Caco-2 (cell line): Measurements from ENCODE around the gene GSTO1. TPM values are rescaled to one million over a fixed set of nuclear protein-coding genes. Genes with fewer than 3 reads are reported as not detected.

Experiments
- BruUV-seq: library from RNA; stranded (reverse); fragments of 400-500 nt; replicated peaks from 2 replicates; lab custom pipeline; 2021; lab: Mats Ljungman, UMichigan
- CTCF ChIA-PET: fragments of 300-600 bp; sonication (Branson Sonifier 250); formaldehyde crosslinking; loops from one replicate; lab custom pipeline; 2022; ENCODE audit warnings: antibody characterized with exemption; lab: Charles Lee
- POLR2A ChIA-PET: fragments of 300-600 bp; sonication (Branson Sonifier 250); formaldehyde crosslinking; loops from one replicate; lab custom pipeline; 2022; ENCODE audit warnings: antibody characterized with exemption; lab: Charles Lee
- DNase-seq, 2 experiments: peaks; one replicate each; pipeline versions ENCODE4 v3.0.0 to v3.0.0-alpha.2; 2020 to 2022
- H3K27me3 ChIP-seq: replicated peaks from 2 replicates; pipeline ENCODE4 v1.6.0; 2011; ENCODE audit warnings: low read length; ENCODE audit not compliant: control insufficient read depth, insufficient read depth
- H3K36me3 ChIP-seq: 2 replicates; pipeline ENCODE4 v1.5.1; 2011; ENCODE audit warnings: low read length; ENCODE audit not compliant: control insufficient read depth, insufficient read depth
- H3K4me1 ChIP-seq: fragments of 250-450 bp; sonication (Bioruptor Pico); 2 replicates; pipeline ENCODE4 v1.5.1; 2020; ENCODE audit warnings: mild to moderate bottlenecking
- H3K4me3 ChIP-seq: 2 replicates; pipeline ENCODE4 v1.5.1; 2011; ENCODE audit warnings: low read depth, mild to moderate bottlenecking, control low read depth, low read length
- H3K9me3 ChIP-seq: fragments of 250-450 bp; sonication (Bioruptor Pico); 2 replicates; pipeline ENCODE4 v1.5.1; 2020; ENCODE audit warnings: mild to moderate bottlenecking, moderate library complexity
- H3K27ac Mint-ChIP-seq: one replicate; pipeline ENCODE4 v1.8.0; 2022; ENCODE audit warnings: mixed read lengths; ENCODE audit not compliant: unreplicated experiment
- H3K27me3 Mint-ChIP-seq: one replicate; pipeline ENCODE4 v1.8.0; 2022; ENCODE audit warnings: mixed read lengths; ENCODE audit not compliant: insufficient read depth, unreplicated experiment
- H3K36me3 Mint-ChIP-seq: one replicate; pipeline ENCODE4 v1.8.0; 2022; ENCODE audit warnings: mild to moderate bottlenecking, mixed read lengths; ENCODE audit not compliant: insufficient read depth, unreplicated experiment
- H3K4me1 Mint-ChIP-seq: one replicate; pipeline ENCODE4 v1.8.0; 2022; ENCODE audit warnings: low read depth, mixed read lengths; ENCODE audit not compliant: unreplicated experiment
- H3K4me3 Mint-ChIP-seq: one replicate; pipeline ENCODE4 v1.8.0; 2022; ENCODE audit warnings: mild to moderate bottlenecking, moderate library complexity, mixed read lengths; ENCODE audit not compliant: unreplicated experiment
- H3K9me3 Mint-ChIP-seq: one replicate; pipeline ENCODE4 v1.8.0; 2022; ENCODE audit warnings: mixed read lengths; ENCODE audit not compliant: unreplicated experiment
- CTCF ChIP-seq, 2 experiments: fragments of 200-600 bp in 1 of 2; IDR thresholded peaks; 1 replicate in 1 of 2; 2 replicates in 1 of 2; pipeline versions ENCODE4 v1.5.1 to v1.8.0; 2011 to 2022; ENCODE audit warnings: antibody characterized with exemption in 1 of 2, control low read depth in 1 of 2, inconsistent platforms in 1 of 2, low read depth in 1 of 2, low read length in 1 of 2, mild to moderate bottlenecking in 1 of 2, moderate library complexity in 1 of 2; ENCODE audit not compliant: insufficient read depth in 1 of 2, severe bottlenecking in 1 of 2, unreplicated experiment in 1 of 2
- intact Hi-C: fragments of 100-400 bp; cut with micrococcal nuclease; formaldehyde crosslinking; loops from one replicate; pipeline ENCODE4 v1.10.0; 2022; ENCODE audit not compliant: unreplicated experiment
- total RNA-seq: library from RNA; stranded (reverse); gene quantifications from 2 replicates; pipeline ENCODE4 v1.2.3, GENCODE V29; 2022

GSTO1 gene
- total RNA-seq, 1 experiment from 2014 or later: 167 TPM

GRCh38 chr10:104296687-104297436, 42.2 kb downstream of the GSTO1 start:
- Mint-ChIP-seq H3K4me1 (no peaks in the 10 kb centered on the region), H3K27ac (no peak overlapping the region), H3K27me3 (peaks cover 7% of the 10 kb centered on the region), H3K4me3 (no peak overlapping the region), H3K36me3 (peaks cover 3% of the 10 kb centered on the region), H3K9me3 (no peaks in the 10 kb centered on the region)
- H3K36me3 ChIP-seq: no peaks in the 10 kb centered on the region
- TF ChIP-seq CTCF (IDR thresholded peaks at IDR 0.05; ENCODE audit: insufficient read depth in 1 of 2, low read depth in 1 of 2, low read length in 1 of 2, severe bottlenecking in 1 of 2, unreplicated experiment in 1 of 2): no peak
- no peaks in the 10 kb centered on the region for H3K4me1 ChIP-seq
- H3K27me3 ChIP-seq: no peaks in the 10 kb centered on the region
- no peak overlapping the region for H3K4me3 ChIP-seq
- CTCF ChIA-PET: no interaction called here
- intact Hi-C loops: no loop called here
- BruUV-seq: no TSS peak
- DNase-seq: no peak
- POLR2A ChIA-PET: no interaction called here
- no peaks in the 10 kb centered on the region for H3K9me3 ChIP-seq

- intact Hi-C loops: no loop called here
- peaks cover 4% of the 10 kb centered on the region for H3K36me3 Mint-ChIP-seq
- no peaks in the 10 kb centered on the region for H3K27me3 ChIP-seq
- no peak overlapping the region for H3K27ac Mint-ChIP-seq
- no peak overlapping the region for H3K4me3 Mint-ChIP-seq
- POLR2A ChIA-PET: no interaction called here
- DNase-seq: peak in 1 of 2 experiments; percentile 46
- no peaks in the 10 kb centered on the region for H3K4me1 Mint-ChIP-seq
- peaks cover 6% of the 10 kb centered on the region for H3K27me3 Mint-ChIP-seq
- H3K4me1 ChIP-seq: no peaks in the 10 kb centered on the region
- TF ChIP-seq CTCF (IDR thresholded peaks at IDR 0.05; ENCODE audit: insufficient read depth in 1 of 2, low read depth in 1 of 2, low read length in 1 of 2, severe bottlenecking in 1 of 2, unreplicated experiment in 1 of 2): peak in 1 of 2 experiments; percentile 39
- no TSS peak for BruUV-seq
- CTCF ChIA-PET: no interaction called here
- H3K36me3 ChIP-seq: no peaks in the 10 kb centered on the region
- no peaks in the 10 kb centered on the region for H3K9me3 ChIP-seq
- no peak overlapping the region for H3K4me3 ChIP-seq
- peaks cover 1% of the 10 kb centered on the region for H3K9me3 Mint-ChIP-seq
Measured at GRCh38 chr10:104297697-104298660, 43.3 kb downstream of the GSTO1 start.
